GM21390 (cell line): Measurements from ENCODE around the gene TRAPPC12.

ENCODE experiments used
- ATAC-seq: cut with Tn5 transposase; IDR thresholded peaks from one replicate; pipeline ENCODE4 v1.9.1; 2021; ENCODE audit not compliant: unreplicated experiment

The TRAPPC12 gene

GRCh38 chr2:3405876-3406275 lies 26.4 kb downstream of the TRAPPC12 start:
- no peak for ATAC-seq

- no peak for ATAC-seq
These were observed 27.0 kb downstream of the TRAPPC12 start for GRCh38 chr2:3406501-3406900.

- ATAC-seq, result no peak
These were observed 29.3 kb downstream of the TRAPPC12 start for GRCh38 chr2:3408781-3409180.

GRCh38 chr2:3409627-3410170 lies 30.2 kb downstream of the TRAPPC12 start:
- no peak for ATAC-seq

GRCh38 chr2:3411103-3411502 lies 31.6 kb downstream of the TRAPPC12 start:
- no peak for ATAC-seq

- ATAC-seq, result no peak
These were observed 34.2 kb downstream of the TRAPPC12 start for GRCh38 chr2:3413697-3414096.

GRCh38 chr2:3414133-3414860 lies 34.8 kb downstream of the TRAPPC12 start:
- ATAC-seq, result no peak

- ATAC-seq, result no peak
These were observed 39.4 kb downstream of the TRAPPC12 start for GRCh38 chr2:3418766-3419404.

GRCh38 chr2:3420076-3420768 lies 40.7 kb downstream of the TRAPPC12 start:
- ATAC-seq, result peak; percentile 41

GRCh38 chr2:3420769-3421397 lies 41.4 kb downstream of the TRAPPC12 start:
- ATAC-seq, result no peak

GRCh38 chr2:3421580-3421979 lies 42.1 kb downstream of the TRAPPC12 start:
- no peak for ATAC-seq

GRCh38 chr2:3422161-3422779 lies 42.8 kb downstream of the TRAPPC12 start:
- ATAC-seq, result peak; percentile 43

GRCh38 chr2:3423492-3424170 lies 44.1 kb downstream of the TRAPPC12 start:
- ATAC-seq, result peak; percentile 43

- ATAC-seq, result no peak
These were observed 44.8 kb downstream of the TRAPPC12 start for GRCh38 chr2:3424171-3424795.

GRCh38 chr2:3426615-3427014 lies 47.1 kb downstream of the TRAPPC12 start:
- ATAC-seq, result no peak

GRCh38 chr2:3427272-3427671 lies 47.8 kb downstream of the TRAPPC12 start:
- ATAC-seq, result peak; percentile 58

GRCh38 chr2:3428577-3428976 lies 49.1 kb downstream of the TRAPPC12 start:
- ATAC-seq, result no peak

- no peak for ATAC-seq
These were observed 49.6 kb downstream of the TRAPPC12 start for GRCh38 chr2:3429066-3429610.

- no peak for ATAC-seq
These were observed 50.7 kb downstream of the TRAPPC12 start for GRCh38 chr2:3430172-3430571.
